Neural cell (in vitro differentiated cells): ENCODE data around the gene ESRP2.

ENCODE experiments used
- EZH2 ChIP-seq: fragments of 200-600, 300-800 bp; shearing (Covaris generic), sonication (generic); IDR thresholded peaks from 2 replicates; pipeline ENCODE4 v1.6.1; 2014; ENCODE audit warnings: antibody characterized with exemption, low read length, borderline replicate concordance, mild to moderate bottlenecking; ENCODE audit not compliant: insufficient read depth, poor library complexity, severe bottlenecking
- POLR2AphosphoS5 ChIP-seq: IDR thresholded peaks from 2 replicates; pipeline ENCODE4 v1.6.1; 2012
- RAD21 ChIP-seq: fragments of 450-650 bp; conservative IDR thresholded peaks from 2 replicates; pipeline ENCODE4 v1.6.1; 2014; ENCODE audit warnings: antibody characterized with exemption, mild to moderate bottlenecking, moderate library complexity
- TF ChIP-seq, protein P1 (sequence below): fragments of 450-650 bp; IDR thresholded peaks from 2 replicates; pipeline ENCODE4 v1.5.1; 2014; ENCODE audit warnings: antibody characterized with exemption, mild to moderate bottlenecking, moderate library complexity; ENCODE audit not compliant: poor library complexity, severe bottlenecking
- TF ChIP-seq, protein P2 (sequence below): IDR thresholded peaks from 2 replicates; pipeline ENCODE4 v1.6.1; 2012; ENCODE audit warnings: borderline replicate concordance

DNA sequence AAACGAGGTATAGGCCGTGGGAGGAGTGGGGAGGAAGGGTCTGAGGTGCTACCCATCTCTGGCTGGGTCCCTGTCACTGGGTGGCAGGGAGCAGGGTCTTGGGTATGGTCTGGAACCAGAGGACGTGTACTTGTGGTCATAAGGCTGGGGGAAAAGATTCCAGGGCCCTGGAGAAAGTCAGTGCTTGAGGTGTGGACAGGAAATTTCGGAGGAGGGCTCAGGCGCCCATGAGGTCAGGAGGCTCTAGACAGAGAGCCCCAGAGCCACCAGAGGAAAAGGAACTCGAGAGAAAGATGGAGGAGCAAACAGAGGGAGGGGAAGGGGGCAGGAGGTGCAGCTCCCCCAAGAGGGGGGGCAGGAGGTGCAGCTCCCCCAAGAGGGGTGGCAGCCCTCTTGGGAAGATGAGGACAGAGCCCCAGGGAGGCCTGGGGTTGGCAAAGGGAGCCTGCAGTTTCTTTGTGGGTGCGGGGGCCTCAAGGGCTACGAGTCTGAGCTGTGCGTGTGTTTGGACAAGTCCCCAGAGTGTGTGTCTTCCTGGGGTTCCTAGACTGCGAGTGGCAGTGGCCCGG, 27.7 kb upstream of the ESRP2 start:
- TF ChIP-seq POLR2AphosphoS5 = no peak
- no peak for TF ChIP-seq EZH2
- TF ChIP-seq, protein P1, sequence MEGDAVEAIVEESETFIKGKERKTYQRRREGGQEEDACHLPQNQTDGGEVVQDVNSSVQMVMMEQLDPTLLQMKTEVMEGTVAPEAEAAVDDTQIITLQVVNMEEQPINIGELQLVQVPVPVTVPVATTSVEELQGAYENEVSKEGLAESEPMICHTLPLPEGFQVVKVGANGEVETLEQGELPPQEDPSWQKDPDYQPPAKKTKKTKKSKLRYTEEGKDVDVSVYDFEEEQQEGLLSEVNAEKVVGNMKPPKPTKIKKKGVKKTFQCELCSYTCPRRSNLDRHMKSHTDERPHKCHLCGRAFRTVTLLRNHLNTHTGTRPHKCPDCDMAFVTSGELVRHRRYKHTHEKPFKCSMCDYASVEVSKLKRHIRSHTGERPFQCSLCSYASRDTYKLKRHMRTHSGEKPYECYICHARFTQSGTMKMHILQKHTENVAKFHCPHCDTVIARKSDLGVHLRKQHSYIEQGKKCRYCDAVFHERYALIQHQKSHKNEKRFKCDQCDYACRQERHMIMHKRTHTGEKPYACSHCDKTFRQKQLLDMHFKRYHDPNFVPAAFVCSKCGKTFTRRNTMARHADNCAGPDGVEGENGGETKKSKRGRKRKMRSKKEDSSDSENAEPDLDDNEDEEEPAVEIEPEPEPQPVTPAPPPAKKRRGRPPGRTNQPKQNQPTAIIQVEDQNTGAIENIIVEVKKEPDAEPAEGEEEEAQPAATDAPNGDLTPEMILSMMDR = no peak
- no peak for TF ChIP-seq RAD21
- TF ChIP-seq, protein P2, sequence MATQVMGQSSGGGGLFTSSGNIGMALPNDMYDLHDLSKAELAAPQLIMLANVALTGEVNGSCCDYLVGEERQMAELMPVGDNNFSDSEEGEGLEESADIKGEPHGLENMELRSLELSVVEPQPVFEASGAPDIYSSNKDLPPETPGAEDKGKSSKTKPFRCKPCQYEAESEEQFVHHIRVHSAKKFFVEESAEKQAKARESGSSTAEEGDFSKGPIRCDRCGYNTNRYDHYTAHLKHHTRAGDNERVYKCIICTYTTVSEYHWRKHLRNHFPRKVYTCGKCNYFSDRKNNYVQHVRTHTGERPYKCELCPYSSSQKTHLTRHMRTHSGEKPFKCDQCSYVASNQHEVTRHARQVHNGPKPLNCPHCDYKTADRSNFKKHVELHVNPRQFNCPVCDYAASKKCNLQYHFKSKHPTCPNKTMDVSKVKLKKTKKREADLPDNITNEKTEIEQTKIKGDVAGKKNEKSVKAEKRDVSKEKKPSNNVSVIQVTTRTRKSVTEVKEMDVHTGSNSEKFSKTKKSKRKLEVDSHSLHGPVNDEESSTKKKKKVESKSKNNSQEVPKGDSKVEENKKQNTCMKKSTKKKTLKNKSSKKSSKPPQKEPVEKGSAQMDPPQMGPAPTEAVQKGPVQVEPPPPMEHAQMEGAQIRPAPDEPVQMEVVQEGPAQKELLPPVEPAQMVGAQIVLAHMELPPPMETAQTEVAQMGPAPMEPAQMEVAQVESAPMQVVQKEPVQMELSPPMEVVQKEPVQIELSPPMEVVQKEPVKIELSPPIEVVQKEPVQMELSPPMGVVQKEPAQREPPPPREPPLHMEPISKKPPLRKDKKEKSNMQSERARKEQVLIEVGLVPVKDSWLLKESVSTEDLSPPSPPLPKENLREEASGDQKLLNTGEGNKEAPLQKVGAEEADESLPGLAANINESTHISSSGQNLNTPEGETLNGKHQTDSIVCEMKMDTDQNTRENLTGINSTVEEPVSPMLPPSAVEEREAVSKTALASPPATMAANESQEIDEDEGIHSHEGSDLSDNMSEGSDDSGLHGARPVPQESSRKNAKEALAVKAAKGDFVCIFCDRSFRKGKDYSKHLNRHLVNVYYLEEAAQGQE = no peak
